Measurements from ENCODE around the gene SH3TC1.
A peak's percentile ranks its signal among the peaks of the same experiment; 100 is the strongest.

SH3TC1 gene

DNA sequence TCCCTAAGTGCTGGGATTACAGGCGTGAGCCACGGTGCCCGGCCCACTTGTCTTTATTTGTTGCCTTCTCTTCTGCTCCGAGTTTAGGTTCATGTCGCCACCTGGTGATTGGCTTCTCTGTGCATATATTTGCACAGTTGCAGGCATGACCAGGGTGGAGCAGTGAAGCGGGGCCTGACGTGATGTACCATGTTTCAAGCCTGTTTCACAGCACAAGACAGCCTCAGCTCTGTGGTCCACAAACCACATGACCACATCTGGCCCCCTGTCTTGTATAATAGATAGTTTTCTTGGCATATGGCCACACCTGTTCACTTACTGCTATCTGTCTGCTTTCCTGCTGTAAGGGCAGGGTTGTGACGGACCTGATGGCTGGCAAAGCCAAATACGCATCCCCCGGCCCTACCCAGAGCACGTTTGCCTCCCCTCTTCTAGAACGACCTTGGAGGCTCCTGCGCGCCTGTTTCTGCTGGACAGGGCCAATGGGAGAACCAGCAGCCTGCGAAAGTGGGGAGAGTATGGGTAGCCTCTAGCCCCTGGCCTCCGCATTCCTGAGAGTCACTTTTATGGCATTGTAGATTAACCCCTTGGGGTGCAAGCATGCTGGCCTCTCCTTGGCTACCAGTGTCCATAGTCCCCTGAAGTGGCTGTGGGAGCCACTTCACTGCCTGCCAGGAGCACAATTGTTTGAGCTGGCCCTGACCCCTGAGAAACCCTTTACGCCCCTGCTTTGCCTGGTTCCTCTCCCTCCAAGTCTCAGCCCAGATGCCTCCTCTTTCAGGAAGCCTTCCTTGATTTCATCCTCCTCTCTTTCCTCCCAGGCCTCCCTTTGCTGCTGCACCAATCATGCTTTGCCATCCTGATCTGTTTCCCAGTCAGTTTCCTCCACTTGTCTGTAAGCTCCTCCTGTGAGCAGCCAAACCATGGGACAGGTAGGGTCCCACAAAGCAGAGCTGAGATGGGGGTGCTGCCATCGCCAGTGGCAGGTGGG, 6.0 kb upstream of the SH3TC1 start:
- H3K4me3 ChIP-seq (ENCODE audit: low read length): no peak overlapping the region
- DNase-seq (ENCODE audit: low read depth): peak; percentile 83
- TF ChIP-seq CTCF (IDR thresholded peaks at IDR 0.05; ENCODE audit: insufficient read depth, low read depth, low read length, missing control alignments): peak; percentile 52

DNA sequence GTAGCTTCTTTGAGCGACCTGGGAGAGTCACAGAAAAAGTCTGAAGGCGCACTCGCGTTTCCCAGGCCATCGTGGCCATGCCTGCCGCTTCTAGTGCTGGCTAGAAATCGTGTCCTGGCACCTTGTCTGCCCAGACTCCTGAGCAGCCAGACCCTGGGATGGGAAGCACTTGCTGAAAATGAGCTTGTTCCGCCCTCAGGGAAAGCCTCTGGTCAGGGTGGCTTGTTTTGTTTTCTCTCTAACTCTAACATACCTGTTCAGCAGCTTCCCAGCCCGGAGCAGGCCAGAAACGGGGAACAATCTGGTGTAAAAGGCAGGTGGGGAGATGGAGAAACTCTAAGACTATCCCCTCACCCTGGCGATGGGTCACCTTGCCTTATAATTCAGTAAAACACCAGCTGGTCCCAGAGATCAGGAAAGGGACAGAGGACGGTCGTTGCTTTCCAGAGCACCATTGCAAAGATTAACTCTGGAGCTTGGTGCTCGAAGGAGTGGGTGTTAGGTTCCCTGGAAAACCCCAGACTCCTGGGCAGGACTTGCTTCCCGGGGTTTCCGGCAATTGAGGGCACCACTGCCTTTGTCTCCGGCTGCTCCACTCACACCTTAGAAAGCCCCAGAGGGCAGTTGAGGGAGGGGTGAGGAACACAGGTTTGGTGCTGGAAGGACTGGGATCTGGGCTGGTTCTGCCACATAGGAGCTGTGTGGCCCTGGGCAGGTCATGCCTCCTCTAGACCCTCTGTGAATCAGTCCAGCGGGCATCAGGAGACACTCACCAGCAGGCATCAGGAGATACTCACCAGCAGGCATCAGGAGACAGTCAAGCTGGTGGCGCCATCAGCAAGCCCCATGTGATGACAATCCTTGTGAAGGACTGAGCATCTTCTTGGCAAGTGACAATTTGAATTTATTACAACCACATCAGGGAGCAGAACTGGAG, 4.5 kb upstream of the SH3TC1 start:
- no peak overlapping the region for H3K4me3 ChIP-seq (ENCODE audit: low read length)
- TF ChIP-seq CTCF (IDR thresholded peaks at IDR 0.05; ENCODE audit: insufficient read depth, low read depth, low read length, missing control alignments): no peak
- DNase-seq (ENCODE audit: low read depth): no peak

GRCh38 chr4:8195431-8195830, 3.7 kb upstream of the SH3TC1 start:
- H3K4me3 ChIP-seq (ENCODE audit: low read length): no peak overlapping the region
- TF ChIP-seq CTCF (IDR thresholded peaks at IDR 0.05; ENCODE audit: insufficient read depth, low read depth, low read length, missing control alignments): no peak
- no peak for DNase-seq (ENCODE audit: low read depth)

GRCh38 chr4:8195841-8196458, 3.1 kb upstream of the SH3TC1 start:
- no peak overlapping the region for H3K4me3 ChIP-seq (ENCODE audit: low read length)
- no peak for DNase-seq (ENCODE audit: low read depth)
- no peak for TF ChIP-seq CTCF (IDR thresholded peaks at IDR 0.05; ENCODE audit: insufficient read depth, low read depth, low read length, missing control alignments)

- no peak overlapping the region for H3K4me3 ChIP-seq (ENCODE audit: low read length)
- no peak for DNase-seq (ENCODE audit: low read depth)
- no peak for TF ChIP-seq CTCF (IDR thresholded peaks at IDR 0.05; ENCODE audit: insufficient read depth, low read depth, low read length, missing control alignments)
These were observed 1.6 kb upstream of the SH3TC1 start for GRCh38 chr4:8197521-8197920.

DNA sequence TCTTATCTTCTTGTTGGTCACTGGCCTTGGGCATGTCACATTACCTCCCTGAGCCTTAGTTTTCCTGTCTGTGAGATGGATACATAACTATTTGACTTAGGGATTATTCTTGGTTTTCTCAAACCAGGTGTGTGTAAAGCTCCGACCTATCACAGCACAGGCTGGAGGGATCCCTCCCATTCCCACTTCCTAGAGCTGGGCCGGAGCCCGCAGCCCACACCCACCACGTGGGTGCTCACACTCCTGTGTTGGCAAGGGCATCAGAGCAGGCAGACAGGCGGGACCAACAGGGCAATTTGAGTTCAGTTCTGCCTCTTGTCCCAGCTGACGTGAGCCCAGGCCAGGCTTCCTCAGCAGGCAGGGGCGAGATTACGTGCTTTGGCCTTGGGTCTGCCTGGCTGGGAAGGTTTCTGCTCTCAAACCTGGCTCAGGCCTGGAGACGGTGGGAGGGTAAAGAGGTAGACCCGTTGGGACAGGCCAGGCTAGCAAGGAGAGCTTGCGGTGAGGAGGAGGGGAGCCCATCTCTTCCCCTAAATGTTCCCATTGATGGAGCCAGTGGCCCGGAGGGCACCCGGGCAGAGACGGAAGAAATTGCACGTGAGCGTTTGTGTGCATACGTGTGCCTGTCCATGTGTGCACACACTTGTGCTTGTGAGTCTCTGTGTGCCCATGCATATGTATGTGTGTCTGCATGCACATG, 734 bp upstream of the SH3TC1 start:
- DNase-seq (ENCODE audit: low read depth): peak; percentile 64
- no peak overlapping the region for H3K4me3 ChIP-seq (ENCODE audit: low read length)
- TF ChIP-seq CTCF (IDR thresholded peaks at IDR 0.05; ENCODE audit: insufficient read depth, low read depth, low read length, missing control alignments): no peak

Measured in epithelial cell of esophagus (primary cell).